NCI-H2227 (cell line): ENCODE measurements around the gene LIAS.
"Not testable (repeated sequence)": the region's sequence is repeated elsewhere in the genome, so short reads cannot be mapped to it uniquely, and the experiment has no call there.

Experiments used
- DNase-seq: peaks from one replicate; lab custom pipeline; 2025; ENCODE audit not compliant: unreplicated experiment; lab: John Stamatoyannopoulos, UW

The LIAS gene

DNA sequence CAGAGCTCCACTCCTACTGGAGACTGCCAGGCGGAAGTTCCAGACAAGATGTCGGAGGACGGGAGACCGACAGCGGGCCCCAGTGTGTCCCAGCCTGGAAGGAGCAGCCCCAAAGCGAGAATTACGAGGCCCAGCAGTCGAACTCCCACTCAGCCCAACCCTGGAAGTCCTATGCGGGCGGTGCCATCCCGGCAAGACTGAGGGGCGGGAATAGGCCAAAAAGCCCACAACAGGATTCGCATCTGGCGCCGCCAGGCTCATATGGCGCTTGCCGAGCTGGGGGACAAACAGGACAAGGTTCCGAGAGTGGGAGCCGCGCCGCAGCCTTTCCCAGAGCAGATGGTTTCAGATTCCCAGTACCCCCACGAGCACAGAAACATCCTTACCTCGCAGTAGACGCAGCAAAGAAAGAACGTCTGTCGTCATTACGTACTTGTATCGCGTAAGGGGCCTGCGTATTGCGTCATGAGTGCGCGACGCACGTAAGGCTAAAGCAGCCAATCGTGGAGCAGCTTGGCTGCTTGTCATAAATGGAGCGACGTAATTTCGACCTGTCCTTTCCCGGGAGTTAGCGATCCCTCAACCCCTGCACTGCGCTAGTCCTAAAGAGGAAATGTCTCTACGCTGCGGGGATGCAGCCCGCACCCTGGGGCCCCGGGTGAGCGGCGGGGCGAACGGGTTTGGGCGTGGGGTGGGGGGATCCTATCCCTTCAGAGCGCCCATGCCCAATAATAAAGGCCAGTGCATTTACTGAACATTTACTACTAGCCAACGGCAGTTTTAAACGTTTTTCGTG lies at the start of gene LIAS, which contains the start of gene RPL9:
Gene LIAS (plus strand): TSS at position 552 of the 796 bp plus-strand sequence. CDS start 62 bp downstream, at position 614.
Gene RPL9 (minus strand): TSS at position 418 of the 796 bp plus-strand sequence. CDS start 483 bp downstream, outside the sequence.
- peak; percentile 97 for DNase-seq

DNA sequence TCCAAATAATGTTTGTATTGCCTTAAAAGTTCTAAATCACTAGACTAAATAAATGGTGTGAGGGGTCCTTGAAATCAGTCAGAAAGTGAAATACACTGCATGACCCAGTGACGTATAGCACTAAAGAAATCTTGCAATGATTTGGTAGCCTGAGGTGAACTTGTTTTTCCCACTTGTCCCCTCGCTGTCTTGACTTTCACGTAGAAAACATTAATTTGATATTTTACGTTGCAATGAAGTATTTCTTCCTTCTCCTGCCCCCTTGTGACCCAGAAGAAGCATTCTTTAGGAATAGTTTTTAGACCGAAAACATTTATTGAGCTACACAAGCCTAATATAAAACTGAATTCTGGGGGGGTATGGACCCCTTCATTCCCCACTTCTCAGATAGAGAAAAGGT lies 48.4 kb upstream of the LIAS start:
- no peak for DNase-seq

DNA sequence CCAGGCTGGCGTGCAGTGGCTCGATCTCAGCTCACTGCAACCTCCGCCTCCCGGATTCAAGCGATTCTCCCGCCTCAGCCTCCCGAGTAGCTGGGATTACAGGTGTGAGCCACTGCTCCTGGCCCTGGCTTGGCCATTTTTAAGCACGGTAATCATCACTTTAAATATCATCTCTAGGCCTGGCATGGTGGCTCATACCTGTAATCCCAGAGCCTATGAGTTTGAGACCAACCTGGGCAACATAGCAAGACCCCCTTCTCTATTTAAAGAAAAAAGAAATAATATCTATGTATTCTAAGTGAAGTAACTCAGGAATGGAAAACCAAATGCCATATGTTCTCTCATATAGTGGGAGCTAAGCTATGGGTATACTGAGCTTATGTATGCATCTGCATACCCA lies 47.3 kb upstream of the LIAS start:
- not testable (repeated sequence) for DNase-seq

DNA sequence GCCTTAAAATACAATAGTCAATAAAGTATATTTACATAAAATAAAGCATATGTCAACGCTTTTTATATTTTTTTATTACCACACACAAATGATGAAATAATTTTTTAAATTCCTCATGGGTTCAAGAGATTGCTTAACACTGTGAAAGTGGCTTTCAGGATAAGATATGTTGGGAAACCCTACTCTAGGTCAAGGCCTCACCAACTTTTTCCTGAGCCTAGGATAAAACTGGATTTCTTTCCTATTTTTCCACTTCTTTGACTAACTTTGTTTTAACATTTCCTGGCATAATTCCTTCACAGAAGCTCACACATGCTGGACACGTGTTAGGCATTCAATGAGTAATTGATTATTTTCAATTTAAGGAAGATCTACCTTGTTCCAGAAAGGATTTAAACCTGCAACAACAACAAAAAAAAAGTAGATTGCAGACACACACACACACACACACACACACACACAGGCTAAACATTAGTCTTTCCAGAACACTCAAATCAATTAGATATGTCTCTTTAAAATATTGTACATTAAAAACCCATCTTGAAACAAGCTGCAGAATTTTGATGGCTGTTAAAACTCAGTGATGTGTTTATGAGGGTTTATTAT lies 43.1 kb upstream of the LIAS start:
- no peak for DNase-seq

DNA sequence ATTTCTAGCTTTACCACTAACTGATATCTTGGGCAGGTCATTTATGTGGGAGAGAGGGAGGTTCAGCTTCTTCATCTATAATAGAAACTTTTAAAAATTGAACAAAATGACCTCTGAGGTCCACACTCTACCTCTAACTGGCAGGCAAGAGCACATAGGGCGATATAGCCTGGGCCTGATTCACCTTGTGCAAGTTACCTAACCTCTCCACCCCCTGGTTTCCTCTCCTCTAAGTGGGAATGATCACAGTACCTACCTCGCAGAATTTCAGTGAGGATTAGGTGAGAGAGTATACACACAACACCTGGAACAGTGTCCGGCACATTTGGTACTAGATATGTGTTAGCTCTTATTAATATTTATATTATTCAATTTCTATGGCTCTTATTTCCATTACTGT lies 36.6 kb upstream of the LIAS start:
- DNase-seq, result no peak

DNA sequence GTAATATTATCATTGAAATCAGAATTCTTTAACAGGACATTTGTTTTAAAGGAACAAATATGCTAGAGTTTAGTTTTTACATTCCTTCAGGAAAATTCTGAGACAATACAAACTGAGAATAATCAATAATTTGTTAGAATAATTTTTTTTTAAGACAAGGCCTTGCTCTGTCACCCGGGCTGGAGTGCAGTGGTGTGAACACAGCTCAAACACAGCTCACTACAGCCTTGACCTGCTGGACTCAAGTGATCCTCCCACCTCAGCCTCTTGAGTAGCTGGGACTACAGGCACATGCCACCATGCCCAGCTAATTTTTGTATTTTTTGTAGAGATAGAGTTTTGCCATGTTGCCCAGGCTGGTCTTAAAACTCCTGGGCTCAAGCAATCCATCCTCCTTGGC lies 33.6 kb upstream of the LIAS start:
- DNase-seq, result not testable (repeated sequence)

DNA sequence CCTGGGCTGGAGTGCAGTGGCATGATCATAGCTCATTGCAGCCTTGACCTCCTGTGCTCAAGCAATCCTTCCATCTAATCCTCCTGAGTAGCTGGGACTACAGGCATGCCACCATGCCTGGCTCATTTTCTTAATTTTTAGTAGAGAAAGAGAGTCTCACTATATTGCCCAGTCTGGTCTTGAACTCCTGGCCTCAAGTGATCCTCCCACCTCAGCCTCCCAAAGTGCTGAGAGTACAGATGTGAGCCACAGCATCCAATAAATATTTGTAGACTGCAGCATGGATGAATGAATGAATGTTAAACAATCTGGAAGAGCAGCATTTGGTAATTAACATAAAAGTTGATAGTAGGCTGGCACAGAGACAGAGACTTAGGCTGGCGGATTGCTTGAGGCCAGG lies 32.1 kb upstream of the LIAS start:
- no peak for DNase-seq

DNA sequence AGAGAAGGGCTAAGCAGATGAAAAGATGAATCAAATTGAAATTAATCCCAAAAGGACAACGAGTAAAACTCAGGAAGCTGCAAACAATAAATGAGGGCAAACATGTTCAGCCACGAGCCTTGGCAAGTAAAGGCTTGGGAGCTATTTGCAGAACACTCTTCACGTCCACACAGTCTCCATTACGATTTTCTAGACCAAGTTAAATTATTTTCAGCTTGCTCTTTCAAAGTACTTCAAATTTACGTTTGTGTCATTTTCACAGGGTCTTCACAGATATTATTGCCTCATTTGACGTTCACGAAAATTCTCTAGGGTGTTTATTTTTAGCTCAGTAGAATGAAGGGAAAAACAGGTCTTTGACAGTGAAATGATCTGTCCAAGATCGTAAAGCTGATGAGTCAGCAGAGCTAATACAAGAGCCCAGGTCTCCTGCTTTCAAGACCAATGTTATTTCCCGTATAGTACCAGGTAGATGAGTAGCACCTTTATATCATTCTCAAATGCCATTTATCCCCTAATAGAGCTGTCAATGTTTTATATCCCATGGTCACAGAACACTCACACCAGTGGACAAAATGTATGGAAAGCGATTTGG lies 31.2 kb upstream of the LIAS start:
- peak; percentile 13 for DNase-seq

DNA sequence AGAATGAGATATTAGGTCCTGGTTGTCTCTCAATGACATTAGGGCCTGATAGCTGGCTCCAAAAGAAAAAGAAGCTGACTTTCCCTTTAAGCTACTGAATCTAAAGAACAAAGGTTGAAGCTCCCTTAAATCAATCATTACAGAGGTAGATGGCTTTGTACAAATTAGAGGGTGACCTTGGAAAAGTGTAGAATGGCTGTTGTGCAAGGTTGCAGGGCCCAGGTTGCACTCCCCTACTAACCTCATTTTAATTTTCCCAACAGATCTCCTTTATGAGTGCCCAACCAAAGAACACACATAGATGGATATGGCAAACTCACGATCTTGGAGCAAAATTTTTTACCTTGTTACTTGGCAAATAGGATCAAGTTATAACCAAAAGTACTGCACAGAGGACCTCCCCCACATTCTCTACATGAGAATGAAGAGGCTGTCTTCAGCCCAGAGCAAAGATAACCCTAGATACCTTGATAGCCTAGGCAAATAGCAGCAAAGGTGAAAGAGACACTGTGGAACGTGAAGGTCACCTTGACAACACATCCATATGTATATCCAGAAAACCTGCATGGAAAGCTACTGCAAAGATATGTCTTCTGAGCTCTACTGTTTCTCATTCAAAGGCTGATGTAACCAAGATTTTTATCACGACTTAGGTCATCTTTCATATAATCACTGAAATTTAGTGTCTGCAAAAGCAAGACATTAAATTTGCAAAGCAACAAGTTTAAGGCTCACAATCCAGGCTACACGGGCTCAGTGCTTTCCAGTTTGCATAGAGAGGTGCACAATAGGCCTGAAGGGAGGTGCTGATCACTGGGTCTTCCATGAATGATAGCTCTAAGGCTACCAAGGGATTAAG lies 29.2 kb upstream of the LIAS start:
- no peak for DNase-seq

DNA sequence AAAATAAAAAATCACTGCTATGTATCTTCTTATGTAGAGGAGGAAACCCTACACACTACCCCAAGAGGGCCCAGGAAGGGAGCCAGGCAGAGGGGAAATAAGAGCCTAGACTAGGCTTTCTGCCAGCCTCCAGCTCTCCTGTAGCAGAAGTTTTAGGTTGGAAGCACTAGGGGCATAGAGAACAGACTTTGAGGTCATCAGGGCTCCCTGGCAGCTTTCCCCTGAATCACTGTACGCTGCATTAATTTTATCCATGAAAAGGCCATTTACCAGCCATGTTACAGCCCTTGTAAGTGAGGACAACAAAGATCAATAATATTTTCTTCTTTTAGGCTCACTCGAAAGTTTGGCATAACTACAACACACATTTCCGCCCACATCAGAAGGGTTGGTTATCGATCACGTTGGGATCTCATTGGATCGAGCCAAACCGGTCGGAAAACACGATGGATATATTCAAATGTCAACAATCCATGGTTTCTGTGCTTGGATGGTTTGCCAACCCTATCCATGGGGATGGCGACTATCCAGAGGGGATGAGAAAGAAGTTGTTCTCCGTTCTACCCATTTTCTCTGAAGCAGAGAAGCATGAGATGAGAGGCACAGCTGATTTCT lies 24.9 kb upstream of the LIAS start:
- DNase-seq, result no peak

DNA sequence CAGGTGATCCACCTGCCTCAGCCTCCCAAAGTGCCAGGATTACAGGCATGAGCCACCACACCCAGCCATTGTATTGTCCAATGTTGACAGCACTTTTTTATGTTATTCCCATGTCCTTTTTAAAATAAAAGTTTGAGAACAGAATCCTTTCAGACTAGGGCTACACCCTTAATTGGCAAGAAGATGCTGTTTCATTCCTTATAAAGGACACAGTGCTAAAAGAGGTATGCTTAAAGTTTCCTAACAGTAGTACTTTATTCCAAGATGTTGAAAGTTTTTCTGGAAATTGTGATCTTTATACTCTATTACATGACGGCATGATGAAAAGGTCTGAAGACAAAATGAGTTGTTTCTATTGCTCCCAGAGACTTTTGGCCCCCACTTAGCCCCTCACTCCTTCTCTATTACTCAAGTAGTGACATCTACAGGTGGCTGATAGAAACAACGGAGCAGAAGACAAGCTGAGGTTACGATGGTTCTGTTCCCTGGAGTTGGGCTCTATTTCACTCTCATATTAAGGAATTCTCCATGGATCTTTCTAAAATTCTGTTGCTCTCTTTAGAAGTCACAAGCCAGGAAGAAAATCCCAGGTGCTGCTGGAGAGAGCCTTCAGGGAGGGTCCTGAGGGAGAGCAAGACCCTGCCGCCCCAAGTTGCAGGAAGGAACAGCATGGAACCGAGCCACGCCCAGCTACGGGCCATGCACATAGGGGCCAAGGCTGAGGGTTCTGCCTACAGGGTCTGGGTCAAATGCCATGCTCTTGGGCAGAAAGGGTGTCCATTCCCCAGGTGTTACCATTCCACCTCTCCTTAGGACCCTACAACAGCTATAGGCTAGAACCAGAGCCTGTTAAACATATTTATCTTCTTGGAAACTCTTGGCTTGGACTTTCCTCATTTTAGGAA lies 22.9 kb upstream of the LIAS start:
- no peak for DNase-seq

DNA sequence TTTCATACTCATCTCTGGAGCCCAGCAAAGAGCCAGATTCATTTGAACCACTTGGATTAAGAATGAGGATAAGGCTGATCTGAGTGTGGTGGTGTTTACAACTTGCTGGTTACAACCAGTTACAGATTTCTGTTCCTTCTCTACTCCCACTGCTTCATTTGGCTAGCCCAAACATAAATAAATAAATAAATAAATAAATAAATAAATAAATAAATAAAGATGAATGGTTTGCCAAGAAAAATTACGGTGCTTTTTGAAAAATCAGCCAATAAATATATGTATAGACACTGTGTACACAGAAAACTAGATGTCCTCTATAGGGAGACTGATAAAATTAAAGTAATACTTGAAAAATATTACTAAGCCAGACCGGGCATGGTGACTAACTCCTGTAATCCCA lies 17.3 kb upstream of the LIAS start:
- no peak for DNase-seq

DNA sequence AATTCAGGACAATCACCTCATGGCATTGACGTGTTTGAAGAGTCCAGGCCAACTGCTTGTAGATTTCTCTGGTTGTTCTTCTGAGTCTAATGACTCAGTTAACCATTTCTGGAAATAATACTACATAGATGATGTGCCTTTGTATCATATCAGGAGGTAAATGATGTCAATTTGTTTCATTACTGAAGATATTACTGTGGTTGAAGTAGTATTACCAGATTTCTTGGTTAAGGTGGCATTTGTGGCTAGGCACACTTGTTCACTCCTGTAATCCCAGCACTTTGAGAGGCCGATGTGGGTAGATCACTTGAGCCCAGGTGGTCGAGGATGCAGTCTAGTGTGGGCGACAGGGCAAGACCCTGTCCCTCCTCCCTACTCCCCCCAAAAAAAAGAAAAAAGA lies 15.9 kb upstream of the LIAS start:
- no peak for DNase-seq

DNA sequence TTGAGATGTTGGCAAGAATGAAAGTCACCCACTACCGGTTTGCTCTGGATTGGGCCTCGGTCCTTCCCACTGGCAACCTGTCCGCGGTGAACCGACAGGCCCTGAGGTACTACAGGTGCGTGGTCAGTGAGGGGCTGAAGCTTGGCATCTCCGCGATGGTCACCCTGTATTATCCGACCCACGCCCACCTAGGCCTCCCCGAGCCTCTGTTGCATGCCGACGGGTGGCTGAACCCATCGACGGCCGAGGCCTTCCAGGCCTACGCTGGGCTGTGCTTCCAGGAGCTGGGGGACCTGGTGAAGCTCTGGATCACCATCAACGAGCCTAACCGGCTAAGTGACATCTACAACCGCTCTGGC lies 12.4 kb upstream of the LIAS start:
- DNase-seq, result no peak

DNA sequence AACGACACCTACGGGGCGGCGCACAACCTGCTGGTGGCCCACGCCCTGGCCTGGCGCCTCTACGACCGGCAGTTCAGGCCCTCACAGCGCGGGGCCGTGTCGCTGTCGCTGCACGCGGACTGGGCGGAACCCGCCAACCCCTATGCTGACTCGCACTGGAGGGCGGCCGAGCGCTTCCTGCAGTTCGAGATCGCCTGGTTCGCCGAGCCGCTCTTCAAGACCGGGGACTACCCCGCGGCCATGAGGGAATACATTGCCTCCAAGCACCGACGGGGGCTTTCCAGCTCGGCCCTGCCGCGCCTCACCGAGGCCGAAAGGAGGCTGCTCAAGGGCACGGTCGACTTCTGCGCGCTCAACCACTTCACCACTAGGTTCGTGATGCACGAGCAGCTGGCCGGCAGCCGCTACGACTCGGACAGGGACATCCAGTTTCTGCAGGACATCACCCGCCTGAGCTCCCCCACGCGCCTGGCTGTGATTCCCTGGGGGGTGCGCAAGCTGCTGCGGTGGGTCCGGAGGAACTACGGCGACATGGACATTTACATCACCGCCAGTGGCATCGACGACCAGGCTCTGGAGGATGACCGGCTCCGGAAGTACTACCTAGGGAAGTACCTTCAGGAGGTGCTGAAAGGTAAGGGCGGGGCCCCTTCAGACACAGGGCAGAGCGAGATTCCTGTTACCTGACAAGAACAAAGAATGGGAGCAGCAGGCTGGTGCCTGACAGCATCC lies 11.8 kb upstream of the LIAS start:
- peak; percentile 51 for DNase-seq

DNA sequence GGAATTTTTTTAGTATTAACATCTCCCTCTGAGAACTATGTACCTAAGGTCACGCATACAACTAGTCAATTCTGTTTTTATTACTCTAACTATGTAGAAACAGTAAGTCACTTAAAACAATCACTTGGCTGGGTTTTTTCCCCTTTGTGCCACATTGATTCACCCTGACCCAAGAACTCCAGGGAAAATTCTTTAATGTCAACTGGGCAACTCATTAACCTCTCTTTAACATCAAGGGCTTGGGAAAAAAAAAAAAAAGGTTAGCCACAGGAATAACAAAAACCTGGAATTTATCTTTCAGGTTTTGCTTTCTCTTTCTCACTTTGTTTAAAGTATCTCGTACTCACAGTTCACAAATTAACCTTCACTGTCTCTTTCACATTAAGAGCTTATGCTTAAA lies 8.2 kb upstream of the LIAS start:
- DNase-seq, result no peak

DNA sequence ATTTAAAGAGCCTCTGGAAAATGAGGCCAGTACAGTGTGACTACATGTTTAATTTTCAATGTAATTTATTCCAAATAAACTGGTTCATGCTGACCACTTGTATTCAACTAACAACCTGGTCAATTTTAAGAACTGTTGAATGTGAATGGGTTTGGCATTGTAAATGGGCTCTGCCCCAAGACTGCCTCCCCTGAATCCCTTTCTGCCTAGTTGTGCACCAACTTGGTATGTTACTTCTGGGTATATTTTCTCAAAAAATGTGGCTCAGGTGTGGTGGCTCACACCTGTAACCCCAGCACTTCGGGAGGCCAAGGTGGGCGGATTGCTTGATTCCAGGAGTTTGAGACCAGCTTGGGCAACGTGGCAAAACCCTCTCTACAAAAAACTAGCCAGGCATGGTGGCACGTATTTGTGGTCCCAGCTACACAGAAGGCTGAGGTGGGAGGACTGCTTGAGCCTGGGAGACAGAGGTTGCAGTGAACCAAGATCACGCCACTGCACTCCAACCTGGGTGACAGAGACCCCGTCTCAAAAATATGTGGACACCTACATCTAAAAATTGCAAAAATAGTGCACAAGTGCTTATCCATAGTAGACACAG lies 7.3 kb upstream of the LIAS start:
- no peak for DNase-seq

DNA sequence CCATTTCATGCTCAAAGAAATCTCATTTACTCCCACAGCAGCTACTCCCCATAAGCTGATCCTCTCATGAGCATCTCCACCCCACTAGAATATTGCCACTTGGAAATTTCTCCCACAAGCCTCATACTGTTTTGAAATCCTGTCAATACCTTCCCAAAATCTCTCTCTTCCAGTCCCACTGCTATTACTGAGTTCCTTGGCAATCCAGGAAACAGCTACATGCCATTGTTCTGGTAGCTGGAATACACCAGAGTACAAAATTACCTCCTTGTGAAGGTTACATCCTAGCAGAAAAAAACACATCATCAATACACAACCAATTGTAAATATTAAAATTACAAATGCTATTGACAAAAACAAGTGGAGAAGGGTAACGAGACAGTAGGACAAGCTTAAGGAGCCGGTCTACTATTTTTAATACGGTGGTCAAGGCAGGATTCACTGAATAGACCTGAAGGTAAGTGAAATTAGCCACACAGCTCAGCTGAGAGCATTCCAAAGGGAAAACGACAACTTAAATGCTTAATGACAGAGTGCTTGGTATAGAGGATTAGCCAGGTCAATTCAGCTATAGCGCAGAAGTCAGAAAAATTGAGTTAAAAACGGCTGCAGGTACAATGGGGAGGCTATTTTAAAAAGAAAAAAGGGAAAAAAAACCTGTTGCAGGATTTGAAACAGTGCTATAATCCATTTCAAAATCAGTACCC lies 6.5 kb upstream of the LIAS start:
- peak; percentile 13 for DNase-seq
